MG63 (cell line): ENCODE results near the gene MGAT4A. TPM values are rescaled to one million over a fixed set of nuclear protein-coding genes. Genes with fewer than 3 reads are reported as not detected.
"Not testable (repeated sequence)": the region's sequence is repeated elsewhere in the genome, so short reads cannot be mapped to it uniquely, and the experiment has no call there.

ENCODE experiments used
- DNase-seq: peaks from one replicate; pipeline ENCODE4 v3.0.0-alpha.2; 2020
- H3K27me3 ChIP-seq: fragments of 250-450 bp; sonication (Bioruptor Pico); 2 replicates; pipeline ENCODE4 v1.5.1; 2020; ENCODE audit warnings: mild to moderate bottlenecking, moderate library complexity
- H3K36me3 ChIP-seq: fragments of 250-450 bp; sonication (Bioruptor Pico); 2 replicates; pipeline ENCODE4 v1.5.1; 2020; ENCODE audit warnings: mild to moderate bottlenecking, moderate library complexity
- H3K4me3 ChIP-seq: fragments of 250-450 bp; sonication (Bioruptor Pico); 2 replicates; pipeline ENCODE4 v1.5.1; 2020; ENCODE audit warnings: mild to moderate bottlenecking, moderate library complexity
- H3K9me3 ChIP-seq: fragments of 250-450 bp; sonication (Bioruptor Pico); 2 replicates; pipeline ENCODE4 v1.5.1; 2020; ENCODE audit warnings: mild to moderate bottlenecking, moderate library complexity
- total RNA-seq: library from RNA; depleted of rRNA; stranded (reverse); fragments of >200 nt; shearing (Covaris generic); gene quantifications from 2 replicates; pipeline ENCODE4 v1.2.3, GENCODE V29; 2014; ENCODE audit warnings: low replicate concordance

The MGAT4A gene
- total RNA-seq, 1 experiment from 2014 or later = 2.2 TPM

DNA sequence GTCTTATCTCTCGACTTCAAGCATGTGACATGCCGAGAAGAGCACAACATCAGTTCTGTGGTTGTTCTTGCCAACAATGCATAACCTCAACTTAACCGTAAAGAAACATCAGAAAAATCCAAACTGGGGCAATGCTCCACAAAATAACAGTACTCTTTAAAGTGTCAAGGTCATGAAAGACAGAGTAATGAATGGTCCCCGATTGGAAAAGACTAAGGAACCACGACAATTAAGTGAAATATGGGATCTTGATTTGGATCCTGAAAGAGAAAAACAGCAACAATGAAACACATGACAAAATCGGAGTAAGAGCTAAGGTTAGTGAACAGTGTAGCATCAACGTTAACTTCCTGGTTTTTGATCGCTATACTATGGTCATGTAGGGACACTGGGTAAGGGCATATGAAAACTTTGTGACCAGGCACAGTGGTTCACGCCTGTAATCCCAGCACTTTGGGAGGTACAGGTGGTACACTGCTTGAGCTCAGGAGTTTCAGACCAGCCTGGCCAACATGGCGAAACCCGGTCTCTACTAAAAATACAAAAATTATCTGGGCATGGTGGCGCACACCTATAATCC is 67.3 kb downstream of the MGAT4A start:
- H3K27me3 ChIP-seq = no peaks in the 10 kb centered on the region
- no peak overlapping the region for H3K4me3 ChIP-seq
- no peaks in the 10 kb centered on the region for H3K36me3 ChIP-seq
- peaks cover 3% of the 10 kb centered on the region; the same call in 1 of the 2 replicates for H3K9me3 ChIP-seq
- no peak for DNase-seq

DNA sequence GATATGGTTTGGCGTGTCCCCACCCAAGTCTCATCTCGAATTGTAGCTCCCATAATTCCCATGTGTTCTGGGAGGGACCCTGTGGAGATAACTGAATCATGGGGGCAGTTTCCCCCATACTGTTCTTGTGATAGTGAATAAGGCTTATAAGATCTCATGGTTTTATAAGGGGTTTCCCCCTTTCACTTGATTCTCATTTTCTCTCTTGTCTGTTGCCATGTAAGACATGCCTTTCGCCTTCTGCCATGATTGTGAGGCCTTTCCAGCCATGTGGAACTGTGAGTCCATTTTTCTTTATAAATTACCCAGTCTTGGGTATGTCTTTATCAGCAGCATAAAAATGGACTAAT is 71.5 kb downstream of the MGAT4A start:
- not testable (repeated sequence) for H3K27me3 ChIP-seq, DNase-seq, H3K9me3 ChIP-seq, H3K4me3 ChIP-seq, H3K36me3 ChIP-seq

DNA sequence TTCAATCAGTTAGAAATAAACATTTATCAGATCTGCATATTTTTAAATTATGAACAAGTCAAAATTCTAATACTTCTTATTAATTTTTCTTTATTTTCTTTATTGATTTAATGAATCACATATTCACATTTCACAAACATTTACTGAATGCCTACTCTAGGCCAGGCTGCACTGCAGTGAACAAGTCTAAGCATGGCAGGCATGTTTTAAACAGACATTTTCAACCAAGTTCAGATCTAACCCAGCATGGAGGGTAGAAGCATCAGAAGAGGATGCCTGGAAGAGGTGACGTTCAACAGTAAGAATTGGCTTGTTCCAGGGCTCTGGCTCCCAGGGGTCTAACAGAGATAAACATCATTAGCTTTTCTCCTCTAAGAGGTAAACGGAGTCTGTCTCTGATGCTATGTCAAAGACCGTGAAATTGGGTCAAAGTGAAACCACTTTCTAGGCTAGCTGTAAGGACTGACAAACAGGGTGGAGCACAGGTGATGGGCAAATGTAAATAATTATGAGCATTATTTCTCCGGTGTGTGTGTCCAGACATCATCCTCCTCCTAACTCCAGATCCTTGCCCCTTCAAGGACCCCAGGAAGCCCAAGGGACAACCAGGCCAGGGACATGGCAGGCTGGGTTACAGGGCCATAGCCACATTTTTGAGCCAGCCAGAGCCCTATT is 72.0 kb downstream of the MGAT4A start:
- Histone ChIP-seq H3K4me3 (no peak overlapping the region), H3K27me3 (no peaks in the 10 kb centered on the region), H3K36me3 (no peaks in the 10 kb centered on the region), H3K9me3 (peaks cover 3% of the 10 kb centered on the region; the same call in 1 of the 2 replicates)
- no peak for DNase-seq

DNA sequence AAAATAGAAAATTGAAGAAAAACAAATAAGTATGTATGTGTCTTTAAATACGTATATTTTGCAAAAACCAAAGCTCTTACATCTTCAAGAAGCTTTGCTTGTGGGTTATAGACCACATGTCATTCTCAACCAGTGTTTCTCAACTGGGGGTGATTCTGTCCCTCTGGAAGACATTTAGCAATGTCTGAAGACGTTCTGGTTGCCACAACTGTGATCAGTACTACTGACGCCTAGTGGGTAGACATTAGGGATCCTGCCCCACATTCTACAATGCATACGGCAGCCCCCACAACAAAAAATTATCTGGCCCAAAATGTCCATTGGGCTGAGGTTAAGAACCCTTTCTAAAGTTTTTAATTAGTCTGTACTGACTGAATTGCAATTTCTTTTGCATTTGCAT is 74.1 kb downstream of the MGAT4A start:
- peaks cover 3% of the 10 kb centered on the region; the same call in 1 of the 2 replicates for H3K9me3 ChIP-seq
- no peak overlapping the region for H3K4me3 ChIP-seq
- no peak for DNase-seq
- H3K36me3 ChIP-seq = no peaks in the 10 kb centered on the region
- H3K27me3 ChIP-seq = no peaks in the 10 kb centered on the region

DNA sequence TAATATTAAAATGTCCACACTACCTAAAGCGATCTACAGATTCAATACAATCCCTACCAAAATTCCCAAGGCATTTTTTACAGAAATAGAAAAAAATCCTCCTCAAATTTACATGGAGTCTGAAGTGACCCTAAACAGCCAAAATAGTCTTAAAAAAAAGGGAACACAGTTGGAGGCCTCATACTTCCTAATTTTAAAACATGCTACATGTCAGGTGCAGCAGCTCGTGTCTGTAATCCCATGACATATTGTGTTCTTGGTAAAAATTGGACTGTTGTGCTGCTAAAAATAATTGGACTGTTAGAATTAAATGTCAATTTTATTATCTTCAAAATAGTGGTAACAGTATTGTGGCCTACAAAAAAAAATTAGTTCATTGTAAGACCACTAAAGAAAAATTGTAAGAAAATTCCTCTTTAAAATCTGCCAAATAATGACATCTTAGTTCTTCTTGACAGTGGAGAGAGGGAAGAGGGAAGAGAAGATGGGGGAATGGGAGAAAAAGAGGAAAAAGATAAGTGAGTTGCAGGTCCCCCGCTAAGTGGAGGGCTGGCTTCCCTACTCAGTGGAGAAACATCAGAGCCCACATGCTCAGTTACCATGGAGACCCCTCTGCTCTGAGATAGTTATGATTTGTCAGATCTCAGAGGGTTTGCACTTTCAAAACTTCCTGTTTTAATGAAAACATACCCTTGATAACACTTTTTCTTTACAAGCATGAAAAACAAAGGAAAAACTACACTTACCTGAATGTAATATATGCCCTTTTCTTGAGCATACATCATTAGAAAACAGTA is 76.0 kb downstream of the MGAT4A start:
- Histone ChIP-seq H3K9me3 (no peaks in the 10 kb centered on the region), H3K4me3 (no peak overlapping the region)

DNA sequence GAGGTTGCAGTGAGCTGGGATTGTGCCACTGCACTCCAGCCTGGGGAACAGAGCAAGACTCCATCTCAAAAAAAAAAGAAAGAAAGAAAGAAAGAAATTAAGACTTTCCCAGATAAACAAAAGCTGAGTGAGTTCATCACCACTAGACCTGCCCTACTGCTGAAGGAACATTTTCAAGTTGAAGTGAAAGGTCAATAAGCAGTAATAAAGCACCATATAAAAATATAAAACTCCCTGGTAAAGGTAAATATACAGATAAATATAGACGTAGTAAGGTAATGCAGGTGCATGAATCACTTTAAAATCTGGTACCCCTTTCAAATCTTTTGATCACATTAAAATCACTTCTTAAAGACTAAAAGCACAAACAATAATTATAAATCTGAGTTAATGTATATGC is 79.9 kb downstream of the MGAT4A start:
- H3K9me3 ChIP-seq = no peaks in the 10 kb centered on the region
- no peaks in the 10 kb centered on the region for H3K36me3 ChIP-seq
- H3K27me3 ChIP-seq = no peaks in the 10 kb centered on the region
- H3K4me3 ChIP-seq = no peak overlapping the region
- no peak for DNase-seq

More for the DNA sequence above, 76.0 kb downstream of the MGAT4A start:
- H3K36me3 ChIP-seq = no peaks in the 10 kb centered on the region
- no peak for DNase-seq
- no peaks in the 10 kb centered on the region for H3K27me3 ChIP-seq

DNA sequence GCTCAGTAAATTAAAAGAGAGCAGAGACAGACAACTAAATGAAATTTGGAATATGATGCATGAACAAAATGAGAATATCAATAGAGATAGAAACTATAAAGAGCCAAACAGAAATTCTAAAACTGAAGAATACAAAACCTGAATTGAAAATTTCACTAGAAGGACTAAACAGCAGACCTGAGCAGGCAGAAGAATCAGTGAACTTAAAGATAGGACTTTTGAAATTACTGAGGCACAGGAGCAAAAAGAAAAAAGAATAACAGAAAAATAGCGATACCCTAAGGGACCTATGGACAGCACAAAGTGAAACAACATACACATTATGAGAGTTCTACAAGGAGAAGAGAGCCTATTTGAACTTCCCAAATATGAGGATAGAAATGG is 80.9 kb downstream of the MGAT4A start:
- Histone ChIP-seq H3K27me3 (peaks cover 5% of the 10 kb centered on the region; the same call in 1 of the 2 replicates), H3K4me3 (no peak overlapping the region), H3K36me3 (no peaks in the 10 kb centered on the region), H3K9me3 (no peaks in the 10 kb centered on the region)
- no peak for DNase-seq

DNA sequence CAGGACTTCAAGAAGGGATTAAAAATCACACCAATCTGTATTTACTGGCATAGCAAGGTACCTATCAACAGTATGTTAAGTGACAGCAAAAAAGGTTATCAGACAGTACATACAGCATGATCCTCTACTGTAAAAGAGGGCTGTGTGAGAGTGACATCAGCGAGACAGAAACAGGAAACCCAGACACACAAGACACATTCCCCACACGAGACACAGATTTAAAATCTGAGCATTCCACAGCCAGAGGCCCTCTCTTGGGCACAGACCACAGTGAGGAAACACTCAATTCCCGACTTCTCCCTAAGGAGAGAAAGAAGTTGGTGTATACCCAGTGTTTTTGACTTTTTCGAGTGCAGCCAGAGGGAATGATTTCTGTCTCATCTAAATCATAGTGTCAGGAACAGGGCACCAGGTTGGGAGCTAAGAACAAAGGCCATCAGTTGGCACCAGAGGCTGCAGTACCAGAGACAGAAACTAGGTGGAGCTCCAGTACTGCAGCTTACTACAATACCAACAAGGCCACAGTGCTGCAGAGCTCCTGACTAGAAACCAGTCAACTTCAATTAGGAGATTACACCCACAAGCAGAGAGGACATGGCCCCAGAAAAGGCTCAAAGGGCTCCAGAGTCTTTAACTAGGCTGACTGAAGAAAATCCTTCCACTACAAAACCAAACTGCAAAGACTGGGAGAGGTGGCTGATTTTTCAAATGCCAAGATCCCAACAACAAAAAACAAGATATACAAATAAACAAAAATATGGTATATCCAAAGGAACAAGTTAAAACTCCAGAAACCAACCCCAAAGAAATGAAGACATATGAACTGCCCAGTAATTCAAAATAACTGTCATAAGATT is 81.6 kb downstream of the MGAT4A start:
- Histone ChIP-seq H3K36me3 (no peaks in the 10 kb centered on the region), H3K4me3 (no peak overlapping the region), H3K27me3 (peaks cover 5% of the 10 kb centered on the region; the same call in 1 of the 2 replicates), H3K9me3 (no peaks in the 10 kb centered on the region)
- DNase-seq = peak; percentile 38

DNA sequence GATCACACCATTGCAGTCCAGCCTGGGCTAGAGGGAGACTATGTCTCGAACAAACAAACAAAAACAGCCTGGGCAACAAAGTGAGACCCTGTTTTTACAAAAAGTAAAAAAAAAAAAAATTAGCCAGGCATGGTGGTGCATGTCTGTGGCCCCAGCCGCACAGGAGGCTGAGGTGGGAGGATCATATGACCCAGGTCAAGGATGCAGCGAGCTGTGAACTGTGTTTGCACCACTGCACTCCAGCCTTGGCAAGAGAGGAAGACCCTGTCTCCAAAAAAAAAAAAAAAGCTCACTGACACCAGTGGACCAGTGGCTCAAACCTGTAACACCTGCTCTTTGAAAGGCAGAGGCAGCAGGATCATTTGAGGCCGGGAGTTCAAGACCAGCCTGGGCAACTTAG is 82.5 kb downstream of the MGAT4A start:
- no peak for DNase-seq
- Histone ChIP-seq H3K27me3 (peaks cover 5% of the 10 kb centered on the region; the same call in 1 of the 2 replicates), H3K4me3 (no peak overlapping the region), H3K36me3 (no peaks in the 10 kb centered on the region), H3K9me3 (no peaks in the 10 kb centered on the region)

DNA sequence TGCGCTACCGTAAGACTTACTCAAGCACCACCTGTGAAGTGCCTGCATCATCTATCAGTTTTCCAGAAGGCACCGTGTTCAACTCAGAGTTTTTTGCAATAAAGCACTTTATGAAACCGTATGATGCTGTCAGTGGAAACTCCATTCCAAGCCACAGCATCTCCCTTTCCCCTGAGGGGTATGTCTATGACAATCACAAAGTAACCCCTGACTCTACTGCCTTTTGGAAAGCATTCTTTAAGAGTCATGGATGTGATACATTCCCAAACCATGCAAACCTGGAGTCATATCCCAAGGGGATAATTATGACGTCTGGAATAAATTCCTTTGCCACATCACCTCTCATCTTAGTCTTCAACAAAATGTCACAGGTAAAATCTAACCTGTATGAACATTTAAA is 83.3 kb downstream of the MGAT4A start:
- Histone ChIP-seq H3K36me3 (no peaks in the 10 kb centered on the region), H3K27me3 (peaks cover 5% of the 10 kb centered on the region; the same call in 1 of the 2 replicates), H3K9me3 (no peaks in the 10 kb centered on the region), H3K4me3 (no peak overlapping the region)
- no peak for DNase-seq

DNA sequence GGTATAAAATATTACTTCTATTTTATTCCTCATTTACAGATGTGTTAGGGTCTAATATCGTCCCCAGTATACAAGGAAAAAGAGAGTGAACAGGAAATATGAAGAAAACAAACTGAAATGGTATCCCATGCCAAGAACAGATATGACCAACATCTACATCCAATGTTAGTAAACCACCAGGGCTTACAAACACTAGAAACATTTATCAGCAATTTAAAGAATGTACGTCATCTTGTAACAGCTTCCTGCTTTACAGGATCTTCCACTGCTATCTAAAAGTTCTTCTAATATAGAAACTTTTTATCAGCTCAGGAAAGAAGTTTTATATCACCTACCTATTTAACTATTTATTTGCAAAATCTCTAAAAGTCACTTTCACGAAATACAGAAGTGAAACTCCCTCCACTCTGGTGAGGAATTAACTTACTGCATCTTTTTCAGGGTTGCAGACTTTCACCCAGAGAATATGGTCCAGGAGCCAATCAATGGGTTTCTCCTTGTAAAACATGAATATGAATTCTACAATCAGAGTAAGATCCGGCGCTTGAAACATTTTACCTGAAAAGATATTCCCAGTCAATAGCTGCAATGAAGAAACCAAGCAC is 87.3 kb downstream of the MGAT4A start:
- DNase-seq = no peak

DNA sequence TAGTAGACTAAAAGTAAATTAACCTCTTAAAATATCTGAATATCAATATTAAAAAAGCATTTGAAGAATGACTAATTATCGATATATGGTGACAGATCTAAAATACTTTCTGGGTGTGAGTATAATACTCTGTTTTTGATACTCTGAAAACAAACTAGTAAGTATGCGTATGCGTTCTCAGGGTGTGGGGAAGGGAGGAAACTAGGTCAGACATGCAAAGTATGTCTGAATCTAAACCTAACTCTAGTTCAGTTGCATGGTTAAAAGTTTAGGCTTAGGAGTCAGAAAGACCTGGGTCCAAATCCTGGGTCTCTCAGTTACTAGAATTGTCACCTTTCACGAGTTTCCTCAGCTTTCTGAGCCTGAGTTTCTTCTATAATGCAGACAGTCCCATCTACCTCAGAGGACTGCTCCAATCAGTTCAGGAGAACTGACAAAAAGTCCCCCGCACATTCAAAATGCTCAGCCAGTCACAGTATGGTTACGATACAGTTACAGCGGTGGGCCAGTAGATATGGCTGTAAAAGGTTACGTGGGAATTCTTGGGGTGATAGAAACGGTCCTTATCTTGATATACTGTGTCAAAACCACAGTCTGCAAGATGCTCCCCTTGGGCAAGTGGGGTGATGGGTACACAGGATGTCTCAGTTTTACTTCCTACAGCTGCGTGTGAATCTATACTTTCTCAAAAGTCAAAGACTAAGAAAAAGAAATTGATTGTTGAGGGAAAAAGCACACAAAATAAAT is 93.4 kb downstream of the MGAT4A start:
- H3K27me3 ChIP-seq = no peaks in the 10 kb centered on the region
- no peaks in the 10 kb centered on the region for H3K9me3 ChIP-seq
- no peaks in the 10 kb centered on the region for H3K36me3 ChIP-seq
- no peak overlapping the region for H3K4me3 ChIP-seq
- DNase-seq = no peak

More for the DNA sequence above, 87.3 kb downstream of the MGAT4A start:
- Histone ChIP-seq H3K27me3 (peaks cover 5% of the 10 kb centered on the region; the same call in 1 of the 2 replicates), H3K4me3 (no peak overlapping the region), H3K36me3 (no peaks in the 10 kb centered on the region), H3K9me3 (no peaks in the 10 kb centered on the region)

DNA sequence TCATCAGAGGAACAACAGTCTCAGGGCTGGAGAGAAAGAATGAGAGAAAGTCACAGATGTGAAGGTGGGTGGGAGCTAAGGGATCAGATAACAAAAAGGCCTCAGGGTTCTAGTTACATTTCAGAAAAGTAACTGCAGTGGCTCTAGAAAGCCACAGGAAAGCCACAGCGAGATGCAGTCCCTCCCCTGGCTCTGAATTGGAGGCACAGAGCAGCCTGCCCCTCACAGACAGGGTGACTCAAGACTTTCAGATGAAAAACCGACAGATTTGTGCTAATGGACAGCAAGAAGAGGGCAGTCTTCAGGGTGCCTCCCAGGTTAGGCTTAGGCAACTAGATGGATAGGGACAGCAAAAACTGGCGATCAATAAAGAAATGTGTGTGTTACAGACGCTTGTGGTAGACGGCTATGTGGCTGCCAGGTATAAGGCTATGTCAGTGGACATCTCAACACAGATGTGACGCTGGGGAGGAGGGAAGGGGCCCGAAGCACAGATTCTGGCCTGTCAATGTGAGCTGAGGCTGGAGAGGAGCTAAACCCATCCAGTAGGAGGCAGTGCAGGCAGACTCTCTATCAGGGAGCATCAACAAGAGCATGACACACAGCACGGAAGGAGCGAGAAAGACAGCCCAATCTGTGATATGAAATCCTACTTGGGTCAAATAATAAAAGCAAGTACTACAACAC is 96.4 kb downstream of the MGAT4A start:
- DNase-seq = no peak

DNA sequence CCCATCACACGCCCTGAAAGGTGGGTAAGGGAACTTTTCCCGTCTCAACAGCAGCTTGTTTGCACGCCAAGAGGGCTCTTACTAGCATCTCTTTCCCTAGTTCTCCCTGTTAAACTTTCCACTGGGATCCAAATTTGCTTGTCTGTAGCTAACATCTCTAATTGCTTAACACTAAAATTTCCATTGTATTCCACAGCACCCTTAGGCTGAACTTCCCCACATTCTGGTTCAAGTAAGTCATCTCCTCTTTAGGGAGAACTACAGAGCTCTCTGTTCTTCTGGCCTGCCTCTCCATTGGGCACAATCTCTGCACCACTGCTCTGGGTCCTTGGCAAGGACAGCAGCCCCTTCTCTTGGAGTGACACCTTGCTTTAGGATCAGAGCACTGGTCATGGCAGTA is 98.6 kb downstream of the MGAT4A start:
- H3K27me3 ChIP-seq = no peaks in the 10 kb centered on the region
- H3K4me3 ChIP-seq = no peak overlapping the region
- H3K36me3 ChIP-seq = no peaks in the 10 kb centered on the region
- peaks cover 2% of the 10 kb centered on the region; the same call in 1 of the 2 replicates for H3K9me3 ChIP-seq
- no peak for DNase-seq

More for the DNA sequence above, 96.4 kb downstream of the MGAT4A start:
- no peaks in the 10 kb centered on the region for H3K27me3 ChIP-seq
- H3K36me3 ChIP-seq = no peaks in the 10 kb centered on the region
- H3K9me3 ChIP-seq = no peaks in the 10 kb centered on the region
- no peak overlapping the region for H3K4me3 ChIP-seq

DNA sequence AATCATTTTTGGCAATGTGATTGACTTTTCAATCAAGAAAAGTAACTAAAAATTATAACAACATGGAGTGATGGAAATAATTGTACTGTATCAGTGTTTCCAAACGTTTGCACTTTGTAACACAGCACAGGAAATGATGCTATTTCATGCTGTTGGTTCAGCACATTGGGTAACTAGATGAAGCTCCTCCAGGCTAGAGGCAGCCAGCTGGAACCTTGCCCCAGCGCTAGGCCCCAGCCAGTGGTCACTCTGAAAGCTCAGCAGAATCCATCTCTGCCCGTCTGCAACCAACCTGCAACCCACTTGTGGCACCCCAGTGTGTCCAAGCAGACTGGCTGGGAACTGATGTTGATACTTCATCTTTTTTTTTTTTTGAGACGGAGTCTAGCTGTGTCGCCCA is 107.3 kb downstream of the MGAT4A start:
- Histone ChIP-seq H3K27me3 (no peaks in the 10 kb centered on the region), H3K9me3 (peaks cover 2% of the 10 kb centered on the region; the same call in 1 of the 2 replicates), H3K36me3 (peaks cover 2% of the 10 kb centered on the region; the same call in 1 of the 2 replicates), H3K4me3 (no peak overlapping the region)
- DNase-seq = no peak
